GM21576 (cell line): ENCODE measurements around the gene NCBP1.
"Not testable (repeated sequence)": the region's sequence is repeated elsewhere in the genome, so short reads cannot be mapped to it uniquely, and the experiment has no call there.

Source experiments
- ATAC-seq: cut with Tn5 transposase; IDR thresholded peaks from one replicate; pipeline ENCODE4 v1.9.1; 2021; ENCODE audit warnings: mild to moderate bottlenecking, moderate library complexity; ENCODE audit not compliant: unreplicated experiment

Gene NCBP1

GRCh38 chr9:97632985-97633858 lies at the start of gene NCBP1, which contains the start of gene TSTD2:
NCBP1 (plus strand) TSS chr9:97633821; CDS start chr9:97633882, 61 bp downstream.
TSTD2 (minus strand) TSS chr9:97633368; CDS start chr9:97627562, 5,806 bp downstream.
- ATAC-seq = peak; percentile 87

GRCh38 chr9:97584778-97585177 lies 48.8 kb upstream of the NCBP1 start:
- ATAC-seq = not testable (repeated sequence)

- not testable (repeated sequence) for ATAC-seq
These were observed 46.7 kb upstream of the NCBP1 start for GRCh38 chr9:97586909-97587308.

GRCh38 chr9:97591535-97591934 lies 42.1 kb upstream of the NCBP1 start:
- ATAC-seq = no peak

GRCh38 chr9:97592126-97592525 lies 41.5 kb upstream of the NCBP1 start:
- ATAC-seq = no peak

- no peak for ATAC-seq
These were observed 39.7 kb upstream of the NCBP1 start for GRCh38 chr9:97593960-97594359.

GRCh38 chr9:97594381-97594921 lies 39.2 kb upstream of the NCBP1 start:
- ATAC-seq = no peak

GRCh38 chr9:97596906-97597305 lies 36.7 kb upstream of the NCBP1 start:
- ATAC-seq = no peak

- peak; percentile 88 for ATAC-seq
These were observed 34.9 kb upstream of the NCBP1 start for GRCh38 chr9:97598461-97599288.

GRCh38 chr9:97599314-97599846 lies 34.2 kb upstream of the NCBP1 start:
- no peak for ATAC-seq

- no peak for ATAC-seq
These were observed 32.9 kb upstream of the NCBP1 start for GRCh38 chr9:97600531-97601227.

- ATAC-seq = no peak
These were observed 32.3 kb upstream of the NCBP1 start for GRCh38 chr9:97601228-97601898.

- no peak for ATAC-seq
These were observed 31.2 kb upstream of the NCBP1 start for GRCh38 chr9:97602430-97602829.

GRCh38 chr9:97604901-97605645 lies 28.5 kb upstream of the NCBP1 start:
- ATAC-seq = no peak

GRCh38 chr9:97615439-97616072 lies 18.1 kb upstream of the NCBP1 start:
- ATAC-seq = no peak

- no peak for ATAC-seq
These were observed 15.6 kb upstream of the NCBP1 start for GRCh38 chr9:97617939-97618416.

GRCh38 chr9:97620063-97620462 lies 13.6 kb upstream of the NCBP1 start:
- ATAC-seq = not testable (repeated sequence)

GRCh38 chr9:97622483-97622882 lies 11.1 kb upstream of the NCBP1 start:
- ATAC-seq = not testable (repeated sequence)

GRCh38 chr9:97623946-97624345 lies 9.7 kb upstream of the NCBP1 start:
- no peak for ATAC-seq
